GM23338 (cell line): Measurements from ENCODE around the gene LMOD3. TPM values are rescaled to one million over a fixed set of nuclear protein-coding genes. Genes with fewer than 3 reads are reported as not detected.

Source experiments
- ATAC-seq: fragments of 200-7000 bp; cut with Tn5 transposase; 3 replicates; pipeline ENCODE4 v1.9.1; 2020
- DNase-seq: peaks from one replicate; pipeline ENCODE4 v3.0.0-alpha.2; 2015; ENCODE audit warnings: low spot score
- H2AFZ ChIP-seq: fragments of 200-600 bp; sonication (generic); 2 replicates; pipeline ENCODE4 v1.8.0; 2016; ENCODE audit warnings: antibody characterized with exemption, mild to moderate bottlenecking, moderate library complexity
- H3F3A ChIP-seq: fragments of 200-600 bp; sonication (generic); replicated peaks from 2 replicates; pipeline ENCODE4 v1.8.0; 2017; ENCODE audit warnings: antibody characterized with exemption, mixed run types, low read depth
- H3K27ac ChIP-seq: fragments of 200-600 bp; sonication (generic); 2 replicates; pipeline ENCODE4 v1.6.1; 2016; ENCODE audit warnings: low read depth
- H3K27me3 ChIP-seq: fragments of 200-600 bp; sonication (generic); 2 replicates; pipeline ENCODE4 v1.8.0; 2016; ENCODE audit warnings: mild to moderate bottlenecking, mixed run types, moderate library complexity; ENCODE audit not compliant: insufficient read depth
- H3K36me3 ChIP-seq: fragments of 200-600 bp; sonication (generic); 2 replicates; pipeline ENCODE4 v1.8.0; 2016; ENCODE audit warnings: mild to moderate bottlenecking; ENCODE audit not compliant: insufficient read depth
- H3K4me1 ChIP-seq: fragments of 200-600 bp; sonication (generic); 2 replicates; pipeline ENCODE4 v1.8.0; 2016; ENCODE audit warnings: mild to moderate bottlenecking, moderate library complexity; ENCODE audit not compliant: insufficient read depth
- H3K4me2 ChIP-seq: fragments of 200-600 bp; sonication (generic); 2 replicates; pipeline ENCODE4 v1.7.1; 2017; ENCODE audit warnings: mixed run types
- H3K4me3 ChIP-seq: fragments of 200-600 bp; sonication (generic); 2 replicates; pipeline ENCODE4 v1.6.1; 2016; ENCODE audit warnings: mixed run types
- H3K79me2 ChIP-seq: fragments of 200-600 bp; sonication (generic); replicated peaks from 2 replicates; pipeline ENCODE4 v1.8.0; 2017; ENCODE audit warnings: mild to moderate bottlenecking; ENCODE audit not compliant: insufficient read depth
- H3K9me2 ChIP-seq: fragments of 200-600 bp; sonication (generic); 2 replicates; pipeline ENCODE4 v1.8.0; 2017; ENCODE audit not compliant: insufficient read depth
- H4K20me1 ChIP-seq: fragments of 200-600 bp; sonication (generic); replicated peaks from 2 replicates; pipeline ENCODE4 v1.8.0; 2017; ENCODE audit warnings: mild to moderate bottlenecking; ENCODE audit not compliant: insufficient read depth
- H3K27ac Mint-ChIP-seq: 2 replicates; pipeline ENCODE4 v1.8.0; 2020; ENCODE audit warnings: inconsistent platforms, mild to moderate bottlenecking, moderate library complexity, mixed read lengths
- H3K27me3 Mint-ChIP-seq: 3 replicates; pipeline ENCODE4 v1.8.0; 2022; ENCODE audit warnings: low read depth, mild to moderate bottlenecking, moderate library complexity, mixed read lengths, inconsistent platforms; ENCODE audit not compliant: insufficient read depth, poor library complexity
- H3K36me3 Mint-ChIP-seq: 3 replicates; pipeline ENCODE4 v1.8.0; 2021; ENCODE audit warnings: low read depth, mild to moderate bottlenecking, inconsistent platforms, moderate library complexity, mixed read lengths
- H3K4me1 Mint-ChIP-seq: 3 replicates; pipeline ENCODE4 v1.8.0; 2020; ENCODE audit warnings: mild to moderate bottlenecking, inconsistent platforms, mixed read lengths
- H3K4me3 Mint-ChIP-seq: 3 replicates; pipeline ENCODE4 v1.8.0; 2021; ENCODE audit warnings: moderate library complexity, mild to moderate bottlenecking, inconsistent platforms, mixed read lengths
- H3K9me3 Mint-ChIP-seq: 3 replicates; pipeline ENCODE4 v1.8.0; 2020; ENCODE audit warnings: moderate library complexity, mild to moderate bottlenecking, inconsistent platforms, mixed read lengths
- CREB1 ChIP-seq: fragments of 250-450 bp; sonication (Bioruptor Pico); IDR thresholded peaks from 2 replicates; pipeline ENCODE4 v1.5.0; 2020; ENCODE audit warnings: low read depth, mild to moderate bottlenecking, moderate library complexity
- EZH2 ChIP-seq: fragments of 200-600 bp; sonication (generic); IDR thresholded peaks from one replicate; pipeline ENCODE4 v1.8.0; 2017; ENCODE audit warnings: antibody characterized with exemption, mild to moderate bottlenecking, low read depth; ENCODE audit not compliant: unreplicated experiment
- EZH2phosphoT487 ChIP-seq: fragments of 200-600 bp; sonication (generic); IDR thresholded peaks from one replicate; pipeline ENCODE4 v1.8.1; 2018; ENCODE audit warnings: antibody characterized with exemption; ENCODE audit not compliant: unreplicated experiment
- JUNB ChIP-seq: IDR thresholded peaks from one replicate; pipeline ENCODE4 v1.6.1; 2016; ENCODE audit warnings: antibody characterized with exemption; ENCODE audit not compliant: unreplicated experiment
- NANOG ChIP-seq: IDR thresholded peaks from 2 replicates; pipeline ENCODE4 v1.6.1; 2016; ENCODE audit warnings: antibody characterized with exemption, borderline replicate concordance
- POLR2AphosphoS5 ChIP-seq: IDR thresholded peaks from 2 replicates; pipeline ENCODE4 v1.6.1; 2016; ENCODE audit warnings: antibody characterized with exemption, low read depth
- ZNF114 ChIP-seq: fragments of 250-450 bp; sonication (Bioruptor Pico); IDR thresholded peaks from 2 replicates; pipeline ENCODE4 v1.5.0; 2020; ENCODE audit warnings: mild to moderate bottlenecking, moderate library complexity
- ZNF331 ChIP-seq: fragments of 250-450 bp; sonication (Bioruptor Pico); IDR thresholded peaks from 2 replicates; pipeline ENCODE4 v1.5.0; 2020; ENCODE audit warnings: low read depth, mild to moderate bottlenecking, moderate library complexity
- polyA plus RNA-seq: library from polyadenylated mRNA; unstranded; fragments of >200 nt; fragmentation: Nextera tagmentation; extraction: Ambion mirVana; gene quantifications from 2 replicates; pipeline ENCODE4 v1.2.1, GENCODE V29; 2016
- total RNA-seq: library from RNA; depleted of rRNA; stranded (reverse); fragments of >200 nt; shearing (Covaris generic); gene quantifications from 2 replicates; pipeline ENCODE4 v1.2.3, GENCODE V29; 2014
- TF ChIP-seq, protein P1 (sequence below), 2 experiments: fragments of 200-600 bp in 1 of 2; sonication (generic) in 1 of 2; conservative IDR thresholded peaks; 2 replicates each; pipeline versions ENCODE4 v1.5.1 to v1.6.1; 2016 to 2017; ENCODE audit warnings: antibody characterized with exemption in 2 of 2, low read depth in 2 of 2, mild to moderate bottlenecking in 2 of 2, moderate library complexity in 1 of 2
- TF ChIP-seq, protein P2 (sequence below): IDR thresholded peaks from one replicate; pipeline ENCODE4 v1.6.1; 2018; ENCODE audit warnings: antibody characterized with exemption; ENCODE audit not compliant: unreplicated experiment

LMOD3 gene
- total and polyA plus RNA-seq, 2 experiments from 2014 or later, result 0.06 TPM; not detected in 1

DNA sequence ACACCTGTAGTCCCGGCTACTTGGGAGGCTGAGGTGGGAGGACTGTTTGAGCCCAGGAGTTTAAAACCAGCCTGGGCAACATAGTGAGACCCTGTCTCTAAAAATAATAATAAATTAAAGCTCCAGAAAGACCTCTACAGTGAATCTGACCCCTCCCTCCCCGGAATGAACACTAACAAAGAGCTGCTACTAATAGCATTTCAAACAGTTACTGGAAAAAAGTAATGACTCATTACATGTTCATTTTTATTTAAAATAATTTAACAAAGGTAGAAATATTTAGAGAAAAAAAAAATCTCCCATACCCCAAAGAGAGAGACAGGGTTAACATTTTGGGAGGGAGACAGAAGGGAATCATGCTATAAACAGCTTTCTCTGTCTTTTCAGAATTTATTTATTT is 40.0 kb downstream of the LMOD3 start (continued):
- TF ChIP-seq, protein P1, sequence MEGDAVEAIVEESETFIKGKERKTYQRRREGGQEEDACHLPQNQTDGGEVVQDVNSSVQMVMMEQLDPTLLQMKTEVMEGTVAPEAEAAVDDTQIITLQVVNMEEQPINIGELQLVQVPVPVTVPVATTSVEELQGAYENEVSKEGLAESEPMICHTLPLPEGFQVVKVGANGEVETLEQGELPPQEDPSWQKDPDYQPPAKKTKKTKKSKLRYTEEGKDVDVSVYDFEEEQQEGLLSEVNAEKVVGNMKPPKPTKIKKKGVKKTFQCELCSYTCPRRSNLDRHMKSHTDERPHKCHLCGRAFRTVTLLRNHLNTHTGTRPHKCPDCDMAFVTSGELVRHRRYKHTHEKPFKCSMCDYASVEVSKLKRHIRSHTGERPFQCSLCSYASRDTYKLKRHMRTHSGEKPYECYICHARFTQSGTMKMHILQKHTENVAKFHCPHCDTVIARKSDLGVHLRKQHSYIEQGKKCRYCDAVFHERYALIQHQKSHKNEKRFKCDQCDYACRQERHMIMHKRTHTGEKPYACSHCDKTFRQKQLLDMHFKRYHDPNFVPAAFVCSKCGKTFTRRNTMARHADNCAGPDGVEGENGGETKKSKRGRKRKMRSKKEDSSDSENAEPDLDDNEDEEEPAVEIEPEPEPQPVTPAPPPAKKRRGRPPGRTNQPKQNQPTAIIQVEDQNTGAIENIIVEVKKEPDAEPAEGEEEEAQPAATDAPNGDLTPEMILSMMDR (conservative IDR thresholded peaks at IDR 0.05; ENCODE audit: low read depth in 2 of 2), result no peak
- no peak for TF ChIP-seq ZNF114 (CRISPR knock-in tag)
- no peak for TF ChIP-seq POLR2AphosphoS5
- no peak for TF ChIP-seq ZNF331 (CRISPR knock-in tag)
- no peak for TF ChIP-seq EZH2phosphoT487
- no peak for TF ChIP-seq NANOG
- TF ChIP-seq, protein P2, sequence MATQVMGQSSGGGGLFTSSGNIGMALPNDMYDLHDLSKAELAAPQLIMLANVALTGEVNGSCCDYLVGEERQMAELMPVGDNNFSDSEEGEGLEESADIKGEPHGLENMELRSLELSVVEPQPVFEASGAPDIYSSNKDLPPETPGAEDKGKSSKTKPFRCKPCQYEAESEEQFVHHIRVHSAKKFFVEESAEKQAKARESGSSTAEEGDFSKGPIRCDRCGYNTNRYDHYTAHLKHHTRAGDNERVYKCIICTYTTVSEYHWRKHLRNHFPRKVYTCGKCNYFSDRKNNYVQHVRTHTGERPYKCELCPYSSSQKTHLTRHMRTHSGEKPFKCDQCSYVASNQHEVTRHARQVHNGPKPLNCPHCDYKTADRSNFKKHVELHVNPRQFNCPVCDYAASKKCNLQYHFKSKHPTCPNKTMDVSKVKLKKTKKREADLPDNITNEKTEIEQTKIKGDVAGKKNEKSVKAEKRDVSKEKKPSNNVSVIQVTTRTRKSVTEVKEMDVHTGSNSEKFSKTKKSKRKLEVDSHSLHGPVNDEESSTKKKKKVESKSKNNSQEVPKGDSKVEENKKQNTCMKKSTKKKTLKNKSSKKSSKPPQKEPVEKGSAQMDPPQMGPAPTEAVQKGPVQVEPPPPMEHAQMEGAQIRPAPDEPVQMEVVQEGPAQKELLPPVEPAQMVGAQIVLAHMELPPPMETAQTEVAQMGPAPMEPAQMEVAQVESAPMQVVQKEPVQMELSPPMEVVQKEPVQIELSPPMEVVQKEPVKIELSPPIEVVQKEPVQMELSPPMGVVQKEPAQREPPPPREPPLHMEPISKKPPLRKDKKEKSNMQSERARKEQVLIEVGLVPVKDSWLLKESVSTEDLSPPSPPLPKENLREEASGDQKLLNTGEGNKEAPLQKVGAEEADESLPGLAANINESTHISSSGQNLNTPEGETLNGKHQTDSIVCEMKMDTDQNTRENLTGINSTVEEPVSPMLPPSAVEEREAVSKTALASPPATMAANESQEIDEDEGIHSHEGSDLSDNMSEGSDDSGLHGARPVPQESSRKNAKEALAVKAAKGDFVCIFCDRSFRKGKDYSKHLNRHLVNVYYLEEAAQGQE, result no peak
- TF ChIP-seq JUNB, result no peak
- no peak for TF ChIP-seq EZH2

- no peak overlapping the region for H3K4me2 ChIP-seq
- no peaks in the 10 kb centered on the region for H3F3A ChIP-seq
- no peaks in the 10 kb centered on the region for H3K9me2 ChIP-seq
- Mint-ChIP-seq H3K4me3 (no peak overlapping the region), H3K9me3 (no peaks in the 10 kb centered on the region), H3K27ac (no peak overlapping the region), H3K4me1 (peaks cover 44% of the 10 kb centered on the region), H3K27me3 (no peaks in the 10 kb centered on the region), H3K36me3 (peaks cover 4% of the 10 kb centered on the region; the same call in 1 of the 3 replicates)
- H3K4me1 ChIP-seq, result peaks cover 37% of the 10 kb centered on the region
- H3K4me3 ChIP-seq, result no peak overlapping the region
- no peaks in the 10 kb centered on the region for H3K36me3 ChIP-seq
- H3K27ac ChIP-seq, result no peak overlapping the region
- ATAC-seq (no peak), DNase-seq (peak; percentile 43)
- no peak overlapping the region for H2AFZ ChIP-seq
- peaks cover 31% of the 10 kb centered on the region for H3K79me2 ChIP-seq
- no peaks in the 10 kb centered on the region for H3K27me3 ChIP-seq
- no peak for TF ChIP-seq EZH2phosphoT487
- no peak for TF ChIP-seq CREB1 (CRISPR knock-in tag)
- TF ChIP-seq ZNF114 (CRISPR knock-in tag), result no peak
- no peaks in the 10 kb centered on the region for H4K20me1 ChIP-seq
These were observed 40.7 kb downstream of the LMOD3 start for GRCh38 chr3:69081583-69082262.
